B cell (primary cell): ENCODE results near the gene RAPH1.
"Not testable (repeated sequence)": the region's sequence is repeated elsewhere in the genome, so short reads cannot be mapped to it uniquely, and the experiment has no call there.

Source experiments
- CTCF ChIP-seq: fragments of 200-600 bp; IDR thresholded peaks from one replicate; pipeline ENCODE4 v1.8.0; 2022; ENCODE audit warnings: antibody characterized with exemption, mild to moderate bottlenecking
- EZH2 ChIP-seq: IDR thresholded peaks from 2 replicates; pipeline ENCODE4 v1.6.1; 2012; ENCODE audit warnings: borderline replicate concordance, low read depth, mild to moderate bottlenecking, moderate library complexity, low read length; ENCODE audit not compliant: insufficient read depth, poor library complexity, severe bottlenecking

- TF ChIP-seq CTCF, EZH2: not testable (repeated sequence)
Measured at GRCh38 chr2:203372706-203373105, 162.4 kb downstream of the RAPH1 start.
